Body of pancreas (tissue), 4 donors: ENCODE measurements around the gene IFNA7. TPM values are rescaled to one million over a fixed set of nuclear protein-coding genes. Genes with fewer than 3 reads are reported as not detected.
"Not testable (repeated sequence)": the region's sequence is repeated elsewhere in the genome, so short reads cannot be mapped to it uniquely, and the experiment has no call there.

Experiments
- ATAC-seq: fragments of 150-250 bp; one replicate; pipeline ENCODE4 v1.9.1; 2016
- DNase-seq, 4 donors: peaks; one replicate each; pipeline ENCODE4 v3.0.0-alpha.2; 2019
- H3K27ac ChIP-seq, 4 donors: fragments of 200-600 bp; sonication (generic); 1 replicate in 3 of 4; 2 replicates in 1 of 4; pipeline versions ENCODE4 v1.5.1 to v1.6.1; 2016 to 2019; ENCODE audit warnings: mild to moderate bottlenecking in 1 of 4, mixed read lengths in 1 of 4, moderate library complexity in 1 of 4
- H3K27me3 ChIP-seq, 2 donors: fragments of 200-600 bp; sonication (generic); one replicate each; pipeline ENCODE4 v1.6.0; 2016; ENCODE audit warnings: mild to moderate bottlenecking in 1 of 2
- H3K36me3 ChIP-seq, 2 donors: fragments of 200-600 bp; sonication (generic); replicated peaks in 1 of 2; 2 replicates each; pipeline ENCODE4 v1.5.1; 2016; ENCODE audit warnings: low read depth in 2 of 2; ENCODE audit not compliant: insufficient read depth in 1 of 2
- H3K4me1 ChIP-seq: fragments of 200-600 bp; sonication (generic); one replicate; pipeline ENCODE4 v1.6.0; 2016
- H3K4me3 ChIP-seq, 2 donors: fragments of 200-600 bp; sonication (generic); 1 replicate in 1 of 2; 2 replicates in 1 of 2; pipeline ENCODE4 v1.5.1; 2016 to 2019
- H3K9me3 ChIP-seq, 3 donors: fragments of 200-600 bp; sonication (generic); 1 replicate in 2 of 3; 2 replicates in 1 of 3; pipeline ENCODE4 v1.5.1; 2016
- POLR2A ChIP-seq, 3 donors: fragments of 450-650 bp; IDR thresholded peaks; one replicate each; pipeline ENCODE4 v1.6.1; 2016; ENCODE audit warnings: antibody characterized with exemption in 3 of 3, mild to moderate bottlenecking in 2 of 3
- WGBS, 2 donors: methylation state at CpG; one replicate each; pipeline ENCODE4 v1.1.5; 2017; 5-methylcytosine and 5-hydroxymethylcytosine counted together
- intact Hi-C: fragments of 100-400 bp; cut with DNase I; formaldehyde crosslinking; loops from one replicate; pipeline ENCODE4 v1.15.1; 2023
- total RNA-seq, 2 donors: library from RNA; depleted of rRNA; stranded (reverse); fragments of >200 nt; gene quantifications; one replicate each; pipeline ENCODE4 v1.1.0, GENCODE V29; 2016
- TF ChIP-seq, protein P1 (sequence below), 7 experiments: fragments of 450-650 bp in 4 of 7; fragments of 200-600 bp in 3 of 7; sonication (generic) in 3 of 7; IDR thresholded peaks; one replicate each; pipeline ENCODE4 v1.5.1; 2016 to 2019; ENCODE audit warnings: antibody characterized with exemption in 7 of 7

IFNA7 gene
- total RNA-seq, 2 donors from 2014 or later: not detected

DNA sequence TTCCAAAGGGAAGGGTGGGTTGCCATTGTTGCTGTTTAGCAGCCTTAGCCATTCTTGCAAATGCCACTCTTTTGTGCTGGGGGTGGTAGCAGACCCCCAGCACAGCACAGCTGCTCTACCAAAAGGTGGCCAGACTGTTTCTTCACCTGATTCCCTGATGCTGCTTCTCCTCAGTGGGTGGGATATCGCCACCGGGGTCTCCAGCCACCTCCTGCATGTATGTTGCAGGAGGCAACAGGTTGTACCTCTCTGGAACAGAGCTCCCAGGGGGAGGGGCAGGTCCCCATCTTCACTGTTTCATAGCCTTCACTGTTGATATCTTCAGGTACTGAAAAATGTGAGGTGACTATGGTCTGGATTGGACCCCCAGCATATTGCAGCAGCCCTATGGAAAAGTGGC, 8.8 kb upstream of the IFNA7 start:
- H3K4me1 ChIP-seq, H3K27ac ChIP-seq, ATAC-seq, H3K9me3 ChIP-seq, H3K27me3 ChIP-seq, H3K36me3 ChIP-seq, intact Hi-C loops, H3K4me3 ChIP-seq, DNase-seq: not testable (repeated sequence)
- WGBS, 2 donors: 76 to 100% methylated on average over 2 of the region's 2 CpGs

DNA sequence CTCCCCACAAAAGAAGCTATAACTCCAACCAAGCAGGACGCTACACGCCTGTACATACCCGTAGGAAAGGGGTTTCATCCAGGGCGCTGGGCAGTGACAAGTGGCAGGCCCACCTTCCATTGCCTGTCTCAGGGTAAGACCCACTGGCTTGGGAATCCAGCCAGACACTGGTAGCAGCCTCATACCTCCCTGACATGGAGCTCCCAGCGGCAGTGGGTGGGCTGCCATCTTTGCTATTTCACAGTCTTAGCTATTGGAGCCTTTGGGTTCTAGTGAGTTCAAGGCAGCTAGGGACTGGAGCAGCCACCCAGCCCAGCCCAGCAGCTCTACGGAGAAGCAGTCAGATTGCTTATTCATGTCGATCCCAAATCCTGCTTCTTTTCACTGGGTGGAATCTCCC, 8.3 kb upstream of the IFNA7 start:
- no peaks in the 10 kb centered on the region for H3K27me3 ChIP-seq
- H3K36me3 ChIP-seq: no peaks in the 10 kb centered on the region
- TF ChIP-seq POLR2A (IDR thresholded peaks at IDR 0.05): no peak
- TF ChIP-seq, protein P1, sequence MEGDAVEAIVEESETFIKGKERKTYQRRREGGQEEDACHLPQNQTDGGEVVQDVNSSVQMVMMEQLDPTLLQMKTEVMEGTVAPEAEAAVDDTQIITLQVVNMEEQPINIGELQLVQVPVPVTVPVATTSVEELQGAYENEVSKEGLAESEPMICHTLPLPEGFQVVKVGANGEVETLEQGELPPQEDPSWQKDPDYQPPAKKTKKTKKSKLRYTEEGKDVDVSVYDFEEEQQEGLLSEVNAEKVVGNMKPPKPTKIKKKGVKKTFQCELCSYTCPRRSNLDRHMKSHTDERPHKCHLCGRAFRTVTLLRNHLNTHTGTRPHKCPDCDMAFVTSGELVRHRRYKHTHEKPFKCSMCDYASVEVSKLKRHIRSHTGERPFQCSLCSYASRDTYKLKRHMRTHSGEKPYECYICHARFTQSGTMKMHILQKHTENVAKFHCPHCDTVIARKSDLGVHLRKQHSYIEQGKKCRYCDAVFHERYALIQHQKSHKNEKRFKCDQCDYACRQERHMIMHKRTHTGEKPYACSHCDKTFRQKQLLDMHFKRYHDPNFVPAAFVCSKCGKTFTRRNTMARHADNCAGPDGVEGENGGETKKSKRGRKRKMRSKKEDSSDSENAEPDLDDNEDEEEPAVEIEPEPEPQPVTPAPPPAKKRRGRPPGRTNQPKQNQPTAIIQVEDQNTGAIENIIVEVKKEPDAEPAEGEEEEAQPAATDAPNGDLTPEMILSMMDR (IDR thresholded peaks at IDR 0.05): no peak
- H3K4me3 ChIP-seq: no peak overlapping the region
- H3K4me1 ChIP-seq: no peaks in the 10 kb centered on the region
- no peak overlapping the region for H3K27ac ChIP-seq
- no peaks in the 10 kb centered on the region for H3K9me3 ChIP-seq
- intact Hi-C loops: no loop called here
- 71 to 85% methylated on average over 3 to 7 of the region's 7 CpGs for whole genome bisulfite sequencing, 2 donors
- ATAC-seq (no peak), DNase-seq (no peak)

DNA sequence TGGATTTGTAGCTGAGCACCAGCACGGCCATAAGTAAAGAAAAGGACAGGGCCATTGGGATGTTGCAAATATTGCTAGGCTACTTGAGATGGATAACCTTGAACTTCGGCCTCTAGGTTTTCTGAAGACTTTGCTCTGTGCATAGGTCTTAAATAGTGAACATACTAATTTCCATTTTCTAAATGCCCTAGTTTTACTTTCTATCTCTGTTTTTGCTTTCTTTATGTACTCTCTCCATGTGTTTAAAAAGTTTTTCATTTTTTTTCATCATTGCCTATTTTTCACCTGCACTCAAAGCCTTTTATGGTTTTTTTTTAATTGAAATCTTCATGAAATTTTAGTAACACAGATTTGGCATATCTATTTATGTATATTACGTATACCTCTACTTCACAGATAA, 5.0 kb upstream of the IFNA7 start, which contains the start of gene IFNA10:
TSS of gene IFNA10 (minus strand) at position 101 of the 400 bp plus-strand sequence. CDS start at position 55, 46 bp downstream.
- H3K4me3 ChIP-seq, H3K27me3 ChIP-seq, H3K4me1 ChIP-seq, H3K27ac ChIP-seq, DNase-seq, ATAC-seq, H3K9me3 ChIP-seq, H3K36me3 ChIP-seq, intact Hi-C loops: not testable (repeated sequence)
- 62 to 67% methylated on average over 3 of the region's 3 CpGs for WGBS, 2 donors

DNA sequence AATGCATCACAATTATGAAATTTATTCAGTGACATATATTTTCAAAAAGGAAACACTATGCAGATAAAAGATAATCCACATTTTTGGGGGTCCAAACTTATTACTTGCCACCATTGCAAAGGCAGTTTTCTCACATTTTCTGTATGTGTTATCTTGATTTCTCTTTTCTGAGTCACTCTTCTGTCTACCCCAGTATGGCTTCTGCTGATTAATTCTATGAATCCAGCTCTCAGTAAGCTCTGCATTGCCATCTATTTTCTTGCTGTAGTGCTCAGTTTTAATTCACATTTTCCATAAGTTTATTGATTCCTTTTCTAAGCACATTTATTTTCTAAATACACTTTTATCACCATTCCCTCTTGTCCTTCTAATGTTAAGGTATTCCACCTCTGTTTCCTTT, 3.2 kb upstream of the IFNA7 start:
- intact Hi-C loops: no loop called here
- no peak for DNase-seq
- no peak for TF ChIP-seq POLR2A (IDR thresholded peaks at IDR 0.05)
- TF ChIP-seq, protein P1 (IDR thresholded peaks at IDR 0.05): no peak
- ATAC-seq: no peak
- Histone ChIP-seq H3K36me3 (no peaks in the 10 kb centered on the region), H3K4me3 (no peak overlapping the region), H3K4me1 (no peaks in the 10 kb centered on the region), H3K27me3 (no peaks in the 10 kb centered on the region), H3K9me3 (no peaks in the 10 kb centered on the region), H3K27ac (no peak overlapping the region)

DNA sequence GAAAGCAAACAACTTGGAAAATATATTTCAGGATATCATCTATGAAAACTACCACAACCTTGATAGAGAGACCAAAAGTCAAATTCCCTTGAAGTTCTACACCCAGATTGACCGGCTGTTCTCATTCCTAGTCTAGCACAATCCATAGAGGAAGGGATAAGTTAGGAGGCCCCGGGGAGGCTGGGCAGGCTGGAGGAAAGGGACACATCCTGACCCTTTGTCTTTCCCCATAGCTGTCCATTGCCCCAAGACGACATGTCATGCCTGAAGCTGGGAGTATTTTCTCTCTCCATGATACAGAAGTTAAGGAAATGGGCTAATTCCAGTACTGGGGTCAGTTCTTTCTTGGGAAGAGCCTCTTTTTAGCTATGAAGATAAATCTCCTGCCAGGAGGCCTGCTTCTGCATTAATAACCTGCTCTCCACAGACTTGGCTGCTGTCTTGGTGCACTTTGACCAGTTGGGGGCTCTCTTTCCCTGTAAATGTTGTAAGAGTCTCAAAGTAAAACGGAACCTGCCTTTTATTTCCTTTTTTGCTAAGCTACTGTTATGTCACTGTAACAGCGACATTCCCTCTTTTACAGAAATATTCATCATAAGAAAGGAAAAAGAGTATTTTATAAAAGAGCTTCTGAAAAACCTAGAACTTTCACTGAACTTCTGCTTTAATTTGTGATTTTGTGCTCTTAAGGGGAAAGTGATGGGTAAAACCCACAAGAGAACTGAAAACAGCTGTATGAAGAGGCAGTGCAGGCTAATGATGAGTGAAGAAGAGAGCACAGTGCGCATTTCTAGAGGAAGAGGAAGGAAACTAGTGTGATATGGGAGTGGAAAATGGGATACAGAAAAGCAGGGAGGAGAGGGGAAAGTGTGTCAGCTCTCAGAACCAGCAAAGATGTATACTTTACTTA, 6.9 kb downstream of the IFNA7 start:
- H3K4me3 ChIP-seq, H3K9me3 ChIP-seq, H3K4me1 ChIP-seq, H3K27ac ChIP-seq, H3K27me3 ChIP-seq, H3K36me3 ChIP-seq, intact Hi-C loops: not testable (repeated sequence)
- peak; percentile 62 for ATAC-seq
- TF ChIP-seq, protein P1 (IDR thresholded peaks at IDR 0.05): peak; percentile 8 to 45 (median 37)
- 34 to 35% methylated on average over 6 of the region's 6 CpGs for WGBS, 2 donors
- DNase-seq: peak in 2 of 4 donors; percentile 17 to 33

DNA sequence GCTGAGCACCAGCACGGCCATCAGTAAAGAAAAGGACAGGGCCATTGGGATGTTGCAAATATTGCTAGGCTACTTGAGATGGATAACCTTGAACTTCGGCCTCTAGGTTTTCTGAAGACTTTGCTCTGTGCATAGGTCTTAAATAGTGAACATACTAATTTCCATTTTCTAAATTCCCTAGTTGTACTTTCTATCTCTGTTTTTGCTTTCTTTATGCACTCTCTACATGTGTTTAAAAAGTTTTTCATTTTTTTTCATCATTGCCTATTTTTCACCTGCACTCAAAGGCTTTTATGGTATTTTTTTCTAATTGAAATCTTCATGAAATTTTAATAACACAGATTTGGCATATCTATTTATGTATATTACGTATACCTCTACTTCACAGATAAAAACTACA, 14.5 kb downstream of the IFNA7 start, which contains the start of gene IFNA4:
TSS of gene IFNA4 (minus strand) at position 101 of the 400 bp plus-strand sequence. CDS start at position 45, 56 bp downstream.
- WGBS, 2 donors: 65 to 74% methylated on average over 3 of the region's 3 CpGs
- H3K36me3 ChIP-seq, ATAC-seq, H3K27me3 ChIP-seq, intact Hi-C loops, DNase-seq, H3K4me3 ChIP-seq, H3K27ac ChIP-seq, H3K9me3 ChIP-seq, H3K4me1 ChIP-seq: not testable (repeated sequence)
